ENCODE data around the gene TCIRG1. TPM values are rescaled to one million over a fixed set of nuclear protein-coding genes. Genes with fewer than 3 reads are reported as not detected.
"Not testable (repeated sequence)": the region's sequence is repeated elsewhere in the genome, so short reads cannot be mapped to it uniquely, and the experiment has no call there.

The TCIRG1 gene
- total RNA-seq, 1 donor from 2014 or later = 152 TPM

GRCh38 chr11:68090706-68091105 lies 51.9 kb downstream of the TCIRG1 start:
- peaks cover 5% of the 10 kb centered on the region for H3K27me3 Mint-ChIP-seq (ENCODE audit: insufficient read depth)
- no peaks in the 10 kb centered on the region for H3K4me1 Mint-ChIP-seq (ENCODE audit: low read depth)
- H3K27ac Mint-ChIP-seq = no peak overlapping the region
- H3K36me3 Mint-ChIP-seq (ENCODE audit: low read depth) = no peaks in the 10 kb centered on the region
- H3K9me3 Mint-ChIP-seq = no peaks in the 10 kb centered on the region
- no peak for DNase-seq (ENCODE audit: low spot score)
- no peak overlapping the region for H3K4me3 Mint-ChIP-seq
- intact Hi-C loops (cut with micrococcal nuclease) = no loop called here

DNA sequence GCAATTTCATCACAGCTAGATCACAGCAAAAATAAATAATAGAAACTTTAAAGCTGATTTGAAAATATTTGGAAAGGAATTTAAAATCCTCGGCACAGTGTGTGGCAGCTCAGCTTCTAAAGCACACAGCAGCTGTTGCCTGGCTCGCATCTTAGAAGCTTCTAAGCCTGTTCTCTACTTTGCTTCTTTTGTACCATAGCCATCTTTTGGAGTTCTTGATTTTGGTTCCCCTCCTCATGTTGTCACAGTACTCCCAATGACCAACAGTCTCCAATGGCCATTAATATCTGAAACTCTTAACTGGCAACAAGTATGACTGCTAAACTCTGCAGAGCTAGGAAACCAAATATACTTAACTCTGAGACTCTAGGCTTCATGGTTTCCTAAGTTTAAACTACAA lies 53.6 kb downstream of the TCIRG1 start:
- no peak overlapping the region for H3K27ac Mint-ChIP-seq

GRCh38 chr11:68092946-68093345 lies 54.1 kb downstream of the TCIRG1 start:
- H3K4me1 Mint-ChIP-seq (ENCODE audit: low read depth); intact Hi-C loops (cut with micrococcal nuclease); H3K9me3 Mint-ChIP-seq; H3K27ac Mint-ChIP-seq; H3K36me3 Mint-ChIP-seq (ENCODE audit: low read depth); H3K4me3 Mint-ChIP-seq; H3K27me3 Mint-ChIP-seq (ENCODE audit: insufficient read depth); DNase-seq (ENCODE audit: low spot score): not testable (repeated sequence)

More for the DNA sequence above, 53.6 kb downstream of the TCIRG1 start:
- Mint-ChIP-seq H3K4me3 (no peak overlapping the region), H3K36me3 (ENCODE audit: low read depth) (no peaks in the 10 kb centered on the region), H3K9me3 (no peaks in the 10 kb centered on the region), H3K4me1 (ENCODE audit: low read depth) (no peaks in the 10 kb centered on the region), H3K27me3 (ENCODE audit: insufficient read depth) (peaks cover 5% of the 10 kb centered on the region)
- no peak for DNase-seq (ENCODE audit: low spot score)
- intact Hi-C loops (cut with micrococcal nuclease) = no loop called here

DNA sequence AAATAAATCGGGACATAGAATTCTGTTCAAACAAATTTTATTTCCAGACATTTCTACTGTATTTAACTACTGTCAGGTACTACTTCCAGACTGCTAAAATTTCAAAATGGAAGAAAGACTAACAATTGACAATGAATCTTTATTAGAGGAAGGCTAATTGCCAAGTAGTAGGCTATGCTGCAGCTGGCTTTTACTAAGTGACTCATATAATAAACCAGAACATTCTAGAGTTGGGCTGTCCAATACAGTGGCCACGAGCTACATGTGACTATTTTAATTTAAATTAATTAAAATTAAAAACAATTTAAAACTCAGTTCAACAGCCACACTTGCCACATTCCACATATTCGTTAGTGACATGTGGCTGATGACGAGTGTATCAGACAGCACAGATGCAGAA lies 54.7 kb downstream of the TCIRG1 start:
- DNase-seq (ENCODE audit: low spot score) = no peak
- no peak overlapping the region for H3K4me3 Mint-ChIP-seq
- no peak overlapping the region for H3K27ac Mint-ChIP-seq
- no peaks in the 10 kb centered on the region for H3K9me3 Mint-ChIP-seq
- peaks cover 5% of the 10 kb centered on the region for H3K27me3 Mint-ChIP-seq (ENCODE audit: insufficient read depth)
- H3K36me3 Mint-ChIP-seq (ENCODE audit: low read depth) = no peaks in the 10 kb centered on the region
- no peaks in the 10 kb centered on the region for H3K4me1 Mint-ChIP-seq (ENCODE audit: low read depth)
- intact Hi-C loops (cut with micrococcal nuclease) = no loop called here

DNA sequence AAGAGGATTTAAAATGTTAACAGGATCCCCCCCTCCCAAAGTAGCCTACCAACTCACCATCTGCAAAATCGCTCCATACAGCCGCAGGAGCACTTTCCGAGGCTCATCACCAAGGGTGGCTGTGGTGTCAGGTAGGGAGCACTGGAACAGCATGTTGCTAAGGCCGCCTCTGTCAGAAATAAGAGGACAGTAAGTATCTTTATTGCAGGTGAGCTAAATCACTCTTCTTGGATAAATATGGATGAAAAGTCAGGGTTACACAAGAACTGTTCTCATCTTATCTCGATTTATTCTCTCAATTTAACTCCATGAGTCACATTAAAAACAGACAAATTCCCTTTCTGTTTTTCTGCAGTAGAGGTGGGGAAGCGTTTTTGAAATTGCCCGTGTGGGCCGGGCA lies 58.1 kb downstream of the TCIRG1 start:
- peaks cover 14% of the 10 kb centered on the region for H3K4me1 Mint-ChIP-seq (ENCODE audit: low read depth)
- no peak overlapping the region for H3K27ac Mint-ChIP-seq
- no peaks in the 10 kb centered on the region for H3K36me3 Mint-ChIP-seq (ENCODE audit: low read depth)
- intact Hi-C loops (cut with micrococcal nuclease) = no loop called here
- H3K27me3 Mint-ChIP-seq (ENCODE audit: insufficient read depth) = no peaks in the 10 kb centered on the region
- H3K4me3 Mint-ChIP-seq = no peak overlapping the region
- DNase-seq (ENCODE audit: low spot score) = no peak
- no peaks in the 10 kb centered on the region for H3K9me3 Mint-ChIP-seq

GRCh38 chr11:68099057-68099456 lies 60.2 kb downstream of the TCIRG1 start:
- DNase-seq (ENCODE audit: low spot score) = no peak
- no peak overlapping the region for H3K4me3 Mint-ChIP-seq
- intact Hi-C loops (cut with micrococcal nuclease) = no loop called here
- no peaks in the 10 kb centered on the region for H3K9me3 Mint-ChIP-seq
- H3K27ac Mint-ChIP-seq = no peak overlapping the region
- H3K4me1 Mint-ChIP-seq (ENCODE audit: low read depth) = peaks cover 14% of the 10 kb centered on the region
- no peaks in the 10 kb centered on the region for H3K36me3 Mint-ChIP-seq (ENCODE audit: low read depth)
- H3K27me3 Mint-ChIP-seq (ENCODE audit: insufficient read depth) = no peaks in the 10 kb centered on the region

DNA sequence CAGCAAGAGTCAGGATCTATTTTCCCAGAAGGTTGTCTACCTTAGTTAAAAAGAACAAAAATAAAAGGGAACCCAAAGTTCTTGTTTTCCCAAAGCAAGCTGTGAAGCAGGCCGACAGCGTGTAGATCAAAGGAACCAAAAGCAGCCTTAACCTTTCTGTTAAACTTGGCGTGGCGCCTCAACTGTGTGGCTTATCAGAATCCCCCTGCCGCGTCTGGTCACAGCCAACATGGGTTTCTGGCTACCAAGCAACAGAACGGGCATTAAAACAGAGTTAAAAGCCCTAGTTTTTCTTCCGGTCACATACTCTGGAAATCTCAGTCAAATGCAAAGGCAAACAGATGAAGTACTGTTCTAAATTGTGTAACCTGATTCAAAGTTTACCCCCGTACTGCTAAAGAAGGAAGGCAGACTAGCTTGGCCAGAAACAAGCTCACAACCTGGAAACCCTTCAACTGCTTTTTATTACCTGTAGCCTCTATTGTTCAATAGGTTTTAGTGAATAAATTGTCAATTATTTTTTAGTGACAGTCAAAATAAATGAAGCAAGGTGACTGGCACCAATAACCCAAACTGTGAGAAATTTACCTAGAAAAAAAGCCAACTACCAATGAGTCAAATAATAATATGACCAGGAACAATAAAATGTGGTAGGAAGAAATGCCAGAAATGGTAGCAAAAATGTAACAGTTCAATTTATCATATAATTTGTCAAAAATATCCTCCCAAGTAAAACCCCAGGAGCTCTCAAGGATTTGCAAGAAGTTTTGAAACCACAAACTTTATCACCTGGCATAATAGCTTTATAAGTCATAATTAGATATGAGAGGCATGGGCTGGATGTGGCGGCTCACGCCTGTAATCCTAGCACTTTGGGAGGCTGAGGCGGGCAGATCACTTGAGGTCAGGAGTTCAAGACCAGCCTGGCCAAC lies 60.9 kb downstream of the TCIRG1 start:
- Mint-ChIP-seq H3K36me3 (ENCODE audit: low read depth) (no peaks in the 10 kb centered on the region), H3K9me3 (no peaks in the 10 kb centered on the region), H3K27ac (no peak overlapping the region), H3K4me1 (ENCODE audit: low read depth) (peaks cover 14% of the 10 kb centered on the region), H3K27me3 (ENCODE audit: insufficient read depth) (no peaks in the 10 kb centered on the region), H3K4me3 (no peak overlapping the region)
- intact Hi-C loops (cut with micrococcal nuclease) = no loop called here
- DNase-seq (ENCODE audit: low spot score) = no peak

Other genes with a start within 250 kb of the TCIRG1 start
- 13.9 and 14.8 TPM in 2 replicates for gene UNC93B1, start 34.9 kb upstream of the TCIRG1 start, total RNA-seq
- gene ALDH3B1, start 28.7 kb upstream of the TCIRG1 start, total RNA-seq = not detected in 2 replicates
- 137 and 144 TPM in 2 replicates for gene NDUFS8, start 8.3 kb upstream of the TCIRG1 start, total RNA-seq
- 13.2 and 13.7 TPM in 2 replicates for gene CHKA, start 82.4 kb downstream of the TCIRG1 start, total RNA-seq
- 32.1 and 37.3 TPM in 2 replicates for gene KMT5B, start 174.3 kb downstream of the TCIRG1 start, total RNA-seq
- 33.9 and 39.7 TPM in 2 replicates for gene C11orf24, start 232.9 kb downstream of the TCIRG1 start, total RNA-seq

Data from activated T-helper 1 cell treated with anti-CD3 and anti-CD28 coated beads, Interleukin-12 subunit alpha, Interleukin-12 subunit beta, Interleukin-2, Interleukin-4 antibody, amounts not matched to agents 30 ng/mL and 10 ng/mL and 1 ng/mL, durations not matched to agents 14 hours and 24 hours and 36 hours (primary cell).